NOMO-1 (cell line): ENCODE data around the gene DERL3.

Experiments used
- DNase-seq, 2 experiments: peaks; one replicate each; lab custom pipeline; 2025; ENCODE audit not compliant: unreplicated experiment in 2 of 2; lab: John Stamatoyannopoulos, UW

DERL3 gene

GRCh38 chr22:23847991-23848864, 9.4 kb upstream of the DERL3 start:
- DNase-seq = no peak

DNA sequence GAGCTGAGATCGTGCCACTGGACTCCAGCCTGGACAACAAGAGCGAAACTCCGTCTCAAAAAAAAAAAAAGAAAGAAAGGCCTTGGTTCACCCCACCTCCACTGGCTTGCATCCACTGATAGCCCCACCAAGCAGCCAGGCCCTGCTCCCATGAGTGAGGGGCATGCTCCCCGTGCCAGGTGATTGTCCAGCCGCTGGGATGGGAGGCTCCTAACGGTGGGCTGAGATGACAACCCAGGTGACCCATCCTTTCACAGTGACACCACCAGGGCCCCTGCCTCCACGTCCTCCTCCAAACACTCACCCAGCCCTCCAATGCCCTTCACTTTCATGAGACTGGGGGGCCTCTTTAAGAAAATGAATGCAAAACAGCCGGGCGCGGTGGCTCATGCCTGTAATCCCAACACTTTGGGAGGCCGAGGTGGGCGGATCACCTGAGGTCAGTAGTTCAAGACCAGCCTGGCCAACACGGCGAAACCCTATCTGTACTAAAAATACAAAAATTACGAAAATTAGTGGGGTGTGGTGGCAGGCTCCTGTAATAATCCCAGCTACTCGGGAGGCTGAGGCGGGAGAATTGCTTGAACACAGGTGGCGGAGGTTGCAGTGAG, 8.6 kb upstream of the DERL3 start:
- DNase-seq = no peak

DNA sequence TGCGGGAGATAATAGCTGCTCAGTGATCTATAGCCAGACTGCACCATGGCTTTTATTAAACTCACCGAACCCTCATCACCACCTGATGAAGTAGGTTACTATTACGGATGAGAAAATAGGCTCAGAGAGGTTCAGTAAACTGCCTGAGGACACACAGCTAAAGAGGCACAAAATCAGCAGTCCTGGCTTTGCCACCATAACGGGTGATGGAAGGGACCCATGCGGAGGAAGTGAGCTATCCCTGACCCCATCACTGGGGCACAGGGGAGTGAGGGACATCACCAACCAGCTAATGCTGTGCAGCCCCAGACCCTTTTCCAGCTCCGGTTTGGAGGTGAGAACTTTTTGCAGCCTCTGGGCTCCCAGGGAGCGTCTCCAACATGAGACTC, 7.3 kb upstream of the DERL3 start:
- no peak for DNase-seq

GRCh38 chr22:23845265-23846080, 6.7 kb upstream of the DERL3 start:
- DNase-seq = no peak

DNA sequence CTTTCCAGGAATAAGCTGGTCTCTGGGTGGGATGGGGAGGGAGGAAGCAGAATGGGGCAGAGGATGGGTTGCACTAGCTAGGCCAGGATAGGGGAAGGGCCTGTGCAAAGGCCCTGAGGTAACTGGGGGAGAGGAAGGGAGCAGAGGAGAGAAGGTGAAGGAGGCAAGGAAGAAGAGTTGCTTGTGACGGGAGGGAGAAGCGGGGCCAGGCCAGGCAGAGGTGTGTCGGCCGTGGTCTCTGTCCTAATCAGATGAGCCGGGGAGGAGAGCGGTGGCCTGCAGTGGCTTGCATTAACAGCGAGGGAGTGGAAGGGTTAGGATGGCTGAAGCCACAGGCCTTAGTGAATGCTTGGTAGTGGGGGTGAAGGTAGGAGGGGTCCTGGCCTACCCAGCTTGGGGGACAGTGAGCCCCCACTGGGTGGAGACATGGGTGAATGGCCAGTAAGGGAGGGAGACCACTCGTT, 6.0 kb upstream of the DERL3 start:
- DNase-seq = no peak

GRCh38 chr22:23842599-23842998, 3.8 kb upstream of the DERL3 start:
- no peak for DNase-seq

- no peak for DNase-seq
Observed at GRCh38 chr22:23841736-23842445, 3.1 kb upstream of the DERL3 start.

DNA sequence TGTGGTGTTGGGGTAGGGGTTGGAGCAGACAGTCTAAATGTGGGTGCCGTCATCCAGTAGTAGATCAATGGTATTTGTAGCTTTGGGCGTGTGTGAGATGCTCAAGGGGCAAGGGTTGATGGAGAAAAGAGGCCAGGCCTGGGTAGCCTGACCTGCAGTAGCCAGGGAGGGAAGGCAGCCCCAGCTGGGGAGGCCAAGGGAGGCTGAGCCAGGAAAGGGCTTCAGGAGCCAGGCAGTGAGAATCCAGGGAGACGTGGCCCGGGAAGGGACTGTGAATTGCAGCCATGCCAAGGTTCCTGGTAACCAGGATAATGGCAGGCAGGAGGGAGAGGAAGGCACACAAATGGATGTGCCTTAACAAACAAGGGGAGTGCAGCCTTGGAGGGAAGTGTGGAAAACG, 2.5 kb upstream of the DERL3 start:
- no peak for DNase-seq

- DNase-seq = no peak
Observed at GRCh38 chr22:23840026-23840425, 1.2 kb upstream of the DERL3 start.

- DNase-seq = peak; percentile 65 to 67
Observed at GRCh38 chr22:23837911-23838680, 710 bp downstream of the DERL3 start.

GRCh38 chr22:23837496-23837859, 1.3 kb downstream of the DERL3 start:
- no peak for DNase-seq

GRCh38 chr22:23836692-23837495, 1.9 kb downstream of the DERL3 start:
- DNase-seq = no peak

- no peak for DNase-seq
Observed at GRCh38 chr22:23836281-23836680, 2.5 kb downstream of the DERL3 start.

DNA sequence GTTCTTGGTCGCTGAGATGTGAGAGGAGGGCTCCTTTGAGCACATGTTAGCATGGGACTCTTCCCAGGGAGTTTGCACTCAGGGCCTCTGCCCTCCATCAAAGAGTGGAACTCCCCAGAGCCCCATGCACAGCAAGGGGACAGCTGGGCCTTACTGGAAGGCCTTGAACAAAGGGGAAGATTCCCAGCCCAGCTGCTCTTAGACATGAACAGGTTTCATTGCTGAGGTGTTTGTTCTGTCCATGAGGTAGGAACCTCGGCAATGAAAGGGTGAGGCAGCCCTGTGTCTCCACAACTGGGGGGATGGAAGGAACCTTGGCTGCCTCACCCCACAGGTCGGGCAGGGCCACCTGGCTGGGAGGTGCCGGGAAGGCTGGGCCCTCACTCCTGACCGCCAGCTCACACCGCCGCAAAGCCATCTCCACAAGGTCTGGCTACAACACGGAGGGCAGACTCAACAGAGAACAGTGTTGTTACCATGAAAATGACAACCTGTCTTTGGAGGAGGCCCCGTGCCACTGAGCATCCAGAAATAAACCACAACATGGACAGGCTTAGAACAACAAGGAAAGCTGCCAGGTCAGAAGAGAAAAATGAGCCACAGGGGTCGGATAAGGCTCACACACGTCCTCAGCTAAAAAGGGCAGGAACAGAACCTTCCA, 3.2 kb downstream of the DERL3 start:
- DNase-seq = no peak

GRCh38 chr22:23834793-23835483, 3.9 kb downstream of the DERL3 start:
- DNase-seq = no peak

GRCh38 chr22:23834406-23834792, 4.4 kb downstream of the DERL3 start:
- no peak for DNase-seq

DNA sequence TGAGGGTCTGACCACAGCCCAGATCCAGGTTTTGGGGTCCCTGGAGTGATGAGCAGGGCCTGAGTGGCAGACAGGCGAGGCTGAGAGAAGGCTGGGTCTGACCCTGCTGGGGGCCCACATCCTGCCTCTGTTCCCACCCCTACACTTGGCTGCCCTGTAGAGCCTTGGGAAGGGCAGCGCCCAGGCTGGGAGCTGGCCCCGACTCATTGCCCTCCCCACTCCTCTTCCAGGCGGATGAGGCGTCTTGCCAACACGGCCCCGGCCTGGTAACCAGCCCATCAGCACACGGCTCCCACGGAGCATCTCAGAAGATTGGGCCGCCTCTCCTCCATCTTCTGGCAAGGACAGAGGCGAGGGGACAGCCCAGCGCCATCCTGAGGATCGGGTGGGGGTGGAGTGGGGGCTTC, 4.9 kb downstream of the DERL3 start:
- DNase-seq = no peak
